ENCODE results near the gene ZNF221. TPM values are rescaled to one million over a fixed set of nuclear protein-coding genes. Genes with fewer than 3 reads are reported as not detected.

Gene ZNF221
- total and polyA plus RNA-seq, 2 experiments from 2014 or later: 1.5 to 9.2 TPM

GRCh38 chr19:43910884-43911283 is 40.1 kb upstream of the ZNF221 start:
- Histone ChIP-seq H3K4me3 (no peak overlapping the region), H3K36me3 (ENCODE audit: insufficient read depth) (peaks cover 43% of the 10 kb centered on the region), H3K4me1 (ENCODE audit: insufficient read depth) (no peaks in the 10 kb centered on the region), H2AFZ (no peak overlapping the region), H3K27ac (ENCODE audit: low read depth) (no peak overlapping the region), H3K4me2 (no peak overlapping the region), H3K79me2 (replicated peaks; ENCODE audit: insufficient read depth) (no peaks in the 10 kb centered on the region), H3K27me3 (ENCODE audit: insufficient read depth) (no peaks in the 10 kb centered on the region), H4K20me1 (replicated peaks; ENCODE audit: insufficient read depth) (no peaks in the 10 kb centered on the region), H3K9me2 (ENCODE audit: insufficient read depth) (no peaks in the 10 kb centered on the region), H3F3A (replicated peaks; ENCODE audit: low read depth) (no peaks in the 10 kb centered on the region)
- Mint-ChIP-seq H3K27me3 (ENCODE audit: insufficient read depth, low read depth, poor library complexity) (no peaks in the 10 kb centered on the region), H3K4me3 (no peak overlapping the region), H3K27ac (no peak overlapping the region), H3K4me1 (no peaks in the 10 kb centered on the region), H3K36me3 (ENCODE audit: low read depth) (peaks cover 85% of the 10 kb centered on the region), H3K9me3 (peaks cover 96% of the 10 kb centered on the region)
- TF ChIP-seq, protein P1, sequence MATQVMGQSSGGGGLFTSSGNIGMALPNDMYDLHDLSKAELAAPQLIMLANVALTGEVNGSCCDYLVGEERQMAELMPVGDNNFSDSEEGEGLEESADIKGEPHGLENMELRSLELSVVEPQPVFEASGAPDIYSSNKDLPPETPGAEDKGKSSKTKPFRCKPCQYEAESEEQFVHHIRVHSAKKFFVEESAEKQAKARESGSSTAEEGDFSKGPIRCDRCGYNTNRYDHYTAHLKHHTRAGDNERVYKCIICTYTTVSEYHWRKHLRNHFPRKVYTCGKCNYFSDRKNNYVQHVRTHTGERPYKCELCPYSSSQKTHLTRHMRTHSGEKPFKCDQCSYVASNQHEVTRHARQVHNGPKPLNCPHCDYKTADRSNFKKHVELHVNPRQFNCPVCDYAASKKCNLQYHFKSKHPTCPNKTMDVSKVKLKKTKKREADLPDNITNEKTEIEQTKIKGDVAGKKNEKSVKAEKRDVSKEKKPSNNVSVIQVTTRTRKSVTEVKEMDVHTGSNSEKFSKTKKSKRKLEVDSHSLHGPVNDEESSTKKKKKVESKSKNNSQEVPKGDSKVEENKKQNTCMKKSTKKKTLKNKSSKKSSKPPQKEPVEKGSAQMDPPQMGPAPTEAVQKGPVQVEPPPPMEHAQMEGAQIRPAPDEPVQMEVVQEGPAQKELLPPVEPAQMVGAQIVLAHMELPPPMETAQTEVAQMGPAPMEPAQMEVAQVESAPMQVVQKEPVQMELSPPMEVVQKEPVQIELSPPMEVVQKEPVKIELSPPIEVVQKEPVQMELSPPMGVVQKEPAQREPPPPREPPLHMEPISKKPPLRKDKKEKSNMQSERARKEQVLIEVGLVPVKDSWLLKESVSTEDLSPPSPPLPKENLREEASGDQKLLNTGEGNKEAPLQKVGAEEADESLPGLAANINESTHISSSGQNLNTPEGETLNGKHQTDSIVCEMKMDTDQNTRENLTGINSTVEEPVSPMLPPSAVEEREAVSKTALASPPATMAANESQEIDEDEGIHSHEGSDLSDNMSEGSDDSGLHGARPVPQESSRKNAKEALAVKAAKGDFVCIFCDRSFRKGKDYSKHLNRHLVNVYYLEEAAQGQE (IDR thresholded peaks at IDR 0.05; ENCODE audit: unreplicated experiment): no peak
- TF ChIP-seq ZNF462 (CRISPR knock-in tag; IDR thresholded peaks at IDR 0.05) (no peak), ZNF331 (CRISPR knock-in tag; IDR thresholded peaks at IDR 0.05; ENCODE audit: low read depth) (no peak)
- ATAC-seq (no peak), DNase-seq (ENCODE audit: low spot score) (no peak)

Measured in GM23338 (cell line).